Stromal cell of bone marrow (primary cell): ENCODE data around the gene NPEPPS.

ENCODE experiments used
- DNase-seq: peaks from one replicate; pipeline ENCODE4 v3.0.0-alpha.2; 2012; ENCODE audit warnings: low read depth

Gene NPEPPS

GRCh38 chr17:47669081-47669480 lies 138.2 kb downstream of the NPEPPS start:
- no peak for DNase-seq

GRCh38 chr17:47670064-47670463 lies 139.2 kb downstream of the NPEPPS start:
- DNase-seq = no peak
